IMR-90 (cell line): ENCODE results near the gene PARD3. TPM values are rescaled to one million over a fixed set of nuclear protein-coding genes. Genes with fewer than 3 reads are reported as not detected.
A peak's percentile ranks its signal among the peaks of the same experiment; 100 is the strongest.

Experiments
- ATAC-seq: fragments of 200-7000 bp; cut with Tn5 transposase; 2 replicates; pipeline ENCODE4 v1.9.1; 2020; ENCODE audit warnings: low read depth, mild to moderate bottlenecking, moderate library complexity
- BruUV-seq: library from RNA; stranded (reverse); fragments of 400-500 nt; replicated peaks from 2 replicates; lab custom pipeline; 2021; lab: Mats Ljungman, UMichigan
- CTCF ChIA-PET: fragments of 300-600 bp; formaldehyde crosslinking; extraction: SDS; loops from one replicate; lab custom pipeline; 2021; ENCODE audit warnings: antibody characterized with exemption; lab: Yijun Ruan, JAX
- POLR2A ChIA-PET: fragments of 300-600 bp; sonication (Branson Sonifier 250); formaldehyde crosslinking; loops from one replicate; lab custom pipeline; 2022; ENCODE audit warnings: antibody characterized with exemption; ENCODE audit not compliant: unreplicated experiment; lab: Charles Lee
- DNase-seq: peaks from one replicate; pipeline ENCODE4 v3.0.0; 2013
- H2AFZ ChIP-seq: replicated peaks from 2 replicates; pipeline ENCODE3; 2013; ENCODE audit warnings: low read length, mild to moderate bottlenecking; ENCODE audit not compliant: poor library complexity
- H2AK5ac ChIP-seq: 2 replicates; pipeline ENCODE4 v1.6.1; 2013; ENCODE audit warnings: low read depth, low read length, inconsistent platforms
- H2AK9ac ChIP-seq: replicated peaks from 2 replicates; pipeline ENCODE3; 2013; ENCODE audit warnings: mild to moderate bottlenecking, low read depth, low read length, moderate library complexity; ENCODE audit not compliant: poor library complexity
- H2BK120ac ChIP-seq: 2 replicates; pipeline ENCODE4 v1.6.1; 2013; ENCODE audit warnings: low read depth, low read length, inconsistent platforms
- H2BK15ac ChIP-seq: 3 replicates; pipeline ENCODE4 v1.6.1; 2013; ENCODE audit warnings: low read depth, low read length, inconsistent platforms
- H2BK20ac ChIP-seq: 2 replicates; pipeline ENCODE4 v1.6.1; 2013; ENCODE audit warnings: low read depth, mild to moderate bottlenecking, inconsistent platforms, low read length, moderate library complexity
- H2BK5ac ChIP-seq: 2 replicates; pipeline ENCODE4 v1.6.1; 2013; ENCODE audit warnings: mild to moderate bottlenecking, low read depth, low read length, inconsistent platforms; ENCODE audit not compliant: poor library complexity, severe bottlenecking
- H3K14ac ChIP-seq: replicated peaks from 2 replicates; pipeline ENCODE4 v1.6.1; 2013; ENCODE audit warnings: low read depth, low read length, inconsistent platforms
- H3K18ac ChIP-seq: 2 replicates; pipeline ENCODE4 v1.6.1; 2013; ENCODE audit warnings: low read depth, low read length, control low read depth
- H3K23ac ChIP-seq: 2 replicates; pipeline ENCODE4 v1.6.1; 2013; ENCODE audit warnings: low read depth, low read length, inconsistent platforms
- H3K27ac ChIP-seq: 2 replicates; pipeline ENCODE4 v1.5.1; 2013; ENCODE audit warnings: mild to moderate bottlenecking, control low read depth, low read length; ENCODE audit not compliant: insufficient read depth
- H3K27me3 ChIP-seq: 2 replicates; pipeline ENCODE4 v1.6.1; 2013; ENCODE audit warnings: low read length; ENCODE audit not compliant: control insufficient read depth, insufficient read depth
- H3K36me3 ChIP-seq: 2 replicates; pipeline ENCODE4 v1.6.1; 2013; ENCODE audit warnings: low read length, mixed read lengths; ENCODE audit not compliant: control insufficient read depth, insufficient read depth
- H3K4ac ChIP-seq: 2 replicates; pipeline ENCODE4 v1.6.1; 2013; ENCODE audit warnings: low read depth, low read length, inconsistent platforms
- H3K4me1 ChIP-seq: 2 replicates; pipeline ENCODE4 v1.6.1; 2013; ENCODE audit warnings: low read length, mixed read lengths; ENCODE audit not compliant: control insufficient read depth, insufficient read depth
- H3K4me2 ChIP-seq: 2 replicates; pipeline ENCODE4 v1.6.1; 2013; ENCODE audit warnings: low read depth, mild to moderate bottlenecking, control low read depth, low read length, moderate library complexity
- H3K4me3 ChIP-seq: 2 replicates; pipeline ENCODE4 v1.5.1; 2013; ENCODE audit warnings: low read depth, mild to moderate bottlenecking, control low read depth, low read length, moderate library complexity; ENCODE audit not compliant: insufficient read depth
- H3K56ac ChIP-seq: 2 replicates; pipeline ENCODE4 v1.6.1; 2013; ENCODE audit warnings: low read length, inconsistent platforms; ENCODE audit not compliant: insufficient read depth; ENCODE audit errors: extremely low read depth
- H3K79me1 ChIP-seq, 2 experiments: 2 replicates each; pipeline ENCODE4 v1.6.1; 2013; ENCODE audit warnings: low read length in 2 of 2, inconsistent platforms in 1 of 2, low read depth in 1 of 2
- H3K9ac ChIP-seq: 2 replicates; pipeline ENCODE4 v1.6.1; 2013; ENCODE audit warnings: low read depth, low read length, control low read depth
- H3K9me1 ChIP-seq: 2 replicates; pipeline ENCODE4 v1.6.1; 2013; ENCODE audit warnings: low read length, inconsistent platforms; ENCODE audit not compliant: insufficient read depth
- H3K9me3 ChIP-seq: 2 replicates; pipeline ENCODE4 v1.6.1; 2013; ENCODE audit warnings: low read length; ENCODE audit not compliant: control insufficient read depth, insufficient read depth
- H4K20me1 ChIP-seq: 2 replicates; pipeline ENCODE4 v1.6.1; 2013; ENCODE audit warnings: low read length, inconsistent platforms; ENCODE audit not compliant: insufficient read depth
- H4K5ac ChIP-seq: 2 replicates; pipeline ENCODE4 v1.6.1; 2013; ENCODE audit warnings: mild to moderate bottlenecking, low read depth, low read length, control low read depth
- H4K8ac ChIP-seq, 2 experiments: 2 replicates each; pipeline ENCODE4 v1.6.1; 2013; ENCODE audit warnings: low read depth in 2 of 2, low read length in 2 of 2, control low read depth in 1 of 2, inconsistent platforms in 1 of 2
- H4K91ac ChIP-seq: 2 replicates; pipeline ENCODE4 v1.6.1; 2013; ENCODE audit warnings: low read depth, low read length, inconsistent platforms; ENCODE audit not compliant: insufficient read depth
- BHLHE40 ChIP-seq: fragments of 150-350 bp; IDR thresholded peaks from 2 replicates; pipeline ENCODE4 v1.6.1; 2016; ENCODE audit warnings: mild to moderate bottlenecking, low read depth, low read length
- CEBPB ChIP-seq: IDR thresholded peaks from 2 replicates; pipeline ENCODE4 v1.6.1; 2012; ENCODE audit warnings: low read depth, low read length, improper control_type of control experiment
- CHD1 ChIP-seq: IDR thresholded peaks from 2 replicates; pipeline ENCODE4 v1.6.1; 2012; ENCODE audit warnings: low read depth, low read length, improper control_type of control experiment
- FOS ChIP-seq: fragments of 150-350 bp; IDR thresholded peaks from 2 replicates; pipeline ENCODE4 v1.6.1; 2016; ENCODE audit warnings: low read depth, low read length
- MAFK ChIP-seq: IDR thresholded peaks from 2 replicates; pipeline ENCODE4 v1.6.1; 2012; ENCODE audit warnings: low read depth, low read length, improper control_type of control experiment
- MAZ ChIP-seq: IDR thresholded peaks from 2 replicates; pipeline ENCODE4 v1.6.1; 2012; ENCODE audit warnings: low read depth, mild to moderate bottlenecking, low read length, improper control_type of control experiment, moderate library complexity, borderline replicate concordance
- MXI1 ChIP-seq: IDR thresholded peaks from 2 replicates; pipeline ENCODE4 v1.6.1; 2012; ENCODE audit warnings: low read depth, mild to moderate bottlenecking, low read length, moderate library complexity, borderline replicate concordance
- RAD21 ChIP-seq: IDR thresholded peaks from 2 replicates; pipeline ENCODE4 v1.6.1; 2012; ENCODE audit warnings: low read length, improper control_type of control experiment
- RCOR1 ChIP-seq: IDR thresholded peaks from 2 replicates; pipeline ENCODE4 v1.6.1; 2012; ENCODE audit warnings: mild to moderate bottlenecking, low read length, improper control_type of control experiment; ENCODE audit not compliant: insufficient replicate concordance
- WGBS, 2 experiments: methylation state at CpG; one replicate each; pipeline versions ENCODE4 v1.1.5 to v1.1.7; 2013; ENCODE audit warnings: missing lambda C conversion rate in 2 of 2; ENCODE audit not compliant: insufficient read length in 1 of 2; ENCODE audit errors: extremely low coverage in 2 of 2; 5-methylcytosine and 5-hydroxymethylcytosine counted together
- dilution Hi-C: fragments of 300-500 bp; cut with HindIII; formaldehyde crosslinking; loops from one replicate; pipeline ENCODE4 v1.14.3; 2018; ENCODE audit warnings: low sequenced_read_pairs; ENCODE audit not compliant: unreplicated experiment
- in situ Hi-C: fragments of 300-500 bp; cut with MboI; formaldehyde crosslinking; loops from 3 replicates; pipeline ENCODE4 v1.14.3; 2019; ENCODE audit warnings: low sequenced_read_pairs, inconsistent platforms, mixed read lengths
- intact Hi-C: fragments of 100-400 bp; cut with micrococcal nuclease; formaldehyde crosslinking; loops from 2 replicates; pipeline ENCODE4 v1.10.0; 2022
- polyA plus RNA-seq, 3 experiments: library from polyadenylated mRNA; depleted of rRNA; stranded (reverse); fragments of >200 nt; gene quantifications; 2 replicates each; pipeline ENCODE4 v1.2.3, GENCODE V29; 2012; ENCODE audit warnings: low replicate concordance in 1 of 3
- total RNA-seq: library from RNA; depleted of rRNA; stranded (reverse); fragments of >200 nt; gene quantifications from 2 replicates; pipeline ENCODE4 v1.2.3, GENCODE V29; 2012
- TF ChIP-seq, protein P1 (sequence below): fragments of 150-350 bp; IDR thresholded peaks from 2 replicates; pipeline ENCODE4 v1.6.1; 2017; ENCODE audit warnings: mild to moderate bottlenecking, antibody characterized with exemption, low read length, low read depth
- TF ChIP-seq, protein P2 (sequence below): fragments of 150-350 bp; IDR thresholded peaks from 2 replicates; pipeline ENCODE4 v1.6.1; 2016; ENCODE audit warnings: low read depth, mild to moderate bottlenecking, low read length, moderate library complexity, borderline replicate concordance

PARD3 gene
- total and polyA plus RNA-seq, 2 of the 4 experiments (the other 2 are of a cell fraction) = 14.6 to 37.5 TPM

DNA sequence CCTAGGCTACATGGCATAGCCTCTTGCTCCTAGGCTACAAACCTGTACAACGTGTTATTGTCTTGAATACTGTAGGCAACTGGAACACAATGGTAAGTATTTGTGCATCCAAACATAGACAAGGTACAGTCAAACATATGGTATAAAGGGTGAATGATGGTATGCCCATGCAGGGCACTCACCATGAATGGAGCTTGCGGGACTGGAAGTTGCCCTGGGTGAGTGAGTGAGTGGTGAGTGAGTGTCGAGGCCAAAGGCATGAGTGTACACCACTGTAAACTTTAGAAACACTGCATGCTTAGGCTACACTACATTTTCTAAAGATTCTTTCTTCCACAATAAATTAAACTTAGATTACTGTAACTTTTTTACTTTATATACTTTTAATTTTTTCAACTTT lies 165.7 kb downstream of the PARD3 start:
- Histone ChIP-seq H2AFZ (no peak overlapping the region), H4K5ac (no peak overlapping the region), H3K27ac (no peak overlapping the region), H3K14ac (no peak overlapping the region; the same call in 1 of the 2 replicates), H3K4me3 (no peak overlapping the region), H3K9me1 (peaks cover 9% of the 10 kb centered on the region), H3K79me1 (peaks cover 34 to 44% of the 10 kb centered on the region in 2 experiments), H3K23ac (no peak overlapping the region), H3K9ac (no peak overlapping the region), H3K4me1 (no peaks in the 10 kb centered on the region; the same call in 1 of the 2 replicates), H2AK9ac (no peak overlapping the region), H3K27me3 (no peaks in the 10 kb centered on the region), H3K4ac (no peak overlapping the region), H3K56ac (no peak overlapping the region), H4K8ac (no peak overlapping the region), H2BK120ac (no peak overlapping the region), H2BK20ac (no peak overlapping the region), H3K9me3 (no peaks in the 10 kb centered on the region), H4K91ac (no peak overlapping the region), H3K4me2 (no peak overlapping the region), H3K18ac (no peak overlapping the region), H2BK15ac (no peak overlapping the region), H2BK5ac (no peak overlapping the region), H2AK5ac (no peak overlapping the region), H3K36me3 (no peaks in the 10 kb centered on the region), H4K20me1 (0 out of 2 replicates have a peak, but pooled peaks cover 5% of the 10 kb centered on the region)
- BruUV-seq = no TSS peak
- peak; percentile 28; the same call in 1 of the 2 replicates for ATAC-seq
- WGBS, 2 experiments = no CpG with 5 or more reads among the region's 3 CpGs
- in situ Hi-C loops = loop anchor here (25.0 kb wide), 1 partner anchor 862 kb away; no protein-coding TSS in a partner anchor
- intact Hi-C loops = no loop called here
- dilution Hi-C loops = no loop called here
- POLR2A ChIA-PET = no interaction called here
- DNase-seq = peak; percentile 17
- TF ChIP-seq BHLHE40 (no peak), FOS (no peak), CEBPB (no peak), CHD1 (no peak), MXI1 (no peak), RAD21 (no peak), MAFK (no peak), RCOR1 (no peak), MAZ (no peak)
- TF ChIP-seq, protein P1, sequence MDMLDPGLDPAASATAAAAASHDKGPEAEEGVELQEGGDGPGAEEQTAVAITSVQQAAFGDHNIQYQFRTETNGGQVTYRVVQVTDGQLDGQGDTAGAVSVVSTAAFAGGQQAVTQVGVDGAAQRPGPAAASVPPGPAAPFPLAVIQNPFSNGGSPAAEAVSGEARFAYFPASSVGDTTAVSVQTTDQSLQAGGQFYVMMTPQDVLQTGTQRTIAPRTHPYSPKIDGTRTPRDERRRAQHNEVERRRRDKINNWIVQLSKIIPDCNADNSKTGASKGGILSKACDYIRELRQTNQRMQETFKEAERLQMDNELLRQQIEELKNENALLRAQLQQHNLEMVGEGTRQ = no peak
- TF ChIP-seq, protein P2, sequence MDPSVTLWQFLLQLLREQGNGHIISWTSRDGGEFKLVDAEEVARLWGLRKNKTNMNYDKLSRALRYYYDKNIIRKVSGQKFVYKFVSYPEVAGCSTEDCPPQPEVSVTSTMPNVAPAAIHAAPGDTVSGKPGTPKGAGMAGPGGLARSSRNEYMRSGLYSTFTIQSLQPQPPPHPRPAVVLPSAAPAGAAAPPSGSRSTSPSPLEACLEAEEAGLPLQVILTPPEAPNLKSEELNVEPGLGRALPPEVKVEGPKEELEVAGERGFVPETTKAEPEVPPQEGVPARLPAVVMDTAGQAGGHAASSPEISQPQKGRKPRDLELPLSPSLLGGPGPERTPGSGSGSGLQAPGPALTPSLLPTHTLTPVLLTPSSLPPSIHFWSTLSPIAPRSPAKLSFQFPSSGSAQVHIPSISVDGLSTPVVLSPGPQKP = no peak
- CTCF ChIA-PET = no interaction called here
